Kidney tubule cell (primary cell): ENCODE data around the gene PLEKHG4.

Experiments used
- DNase-seq: peaks from one replicate; pipeline ENCODE4 v3.0.0-alpha.2; 2018; ENCODE audit warnings: low spot score

Gene PLEKHG4

GRCh38 chr16:67260426-67261063, 18.8 kb upstream of the PLEKHG4 start:
- DNase-seq: peak; percentile 67

- DNase-seq: no peak
Measured at GRCh38 chr16:67263201-67263600, 16.1 kb upstream of the PLEKHG4 start.

GRCh38 chr16:67264277-67264676, 15.1 kb upstream of the PLEKHG4 start:
- DNase-seq: no peak

- no peak for DNase-seq
Measured at GRCh38 chr16:67264866-67265265, 14.5 kb upstream of the PLEKHG4 start.

- DNase-seq: no peak
Measured at GRCh38 chr16:67265834-67266233, 13.5 kb upstream of the PLEKHG4 start.

GRCh38 chr16:67268136-67268579, 11.2 kb upstream of the PLEKHG4 start:
- DNase-seq: peak; percentile 92

GRCh38 chr16:67269766-67270165, 9.6 kb upstream of the PLEKHG4 start:
- DNase-seq: peak; percentile 56

GRCh38 chr16:67270931-67271338, 8.4 kb upstream of the PLEKHG4 start:
- no peak for DNase-seq

- DNase-seq: no peak
Measured at GRCh38 chr16:67271446-67271845, 7.9 kb upstream of the PLEKHG4 start.

GRCh38 chr16:67275321-67275720, 4.0 kb upstream of the PLEKHG4 start:
- DNase-seq: no peak

GRCh38 chr16:67277294-67277998, 1.9 kb upstream of the PLEKHG4 start:
- peak; percentile 99 for DNase-seq

- peak; percentile 81 for DNase-seq
Measured at GRCh38 chr16:67277999-67278772, 1.1 kb upstream of the PLEKHG4 start.

GRCh38 chr16:67278773-67279295, 498 bp upstream of the PLEKHG4 start:
- peak; percentile 16 for DNase-seq

GRCh38 chr16:67280090-67281015, 1.0 kb downstream of the PLEKHG4 start:
- DNase-seq: no peak

GRCh38 chr16:67281536-67282446, 2.5 kb downstream of the PLEKHG4 start:
- no peak for DNase-seq

- no peak for DNase-seq
Measured at GRCh38 chr16:67282447-67282805, 3.1 kb downstream of the PLEKHG4 start.

GRCh38 chr16:67283039-67283825, 3.9 kb downstream of the PLEKHG4 start:
- peak; percentile 69 for DNase-seq

GRCh38 chr16:67283826-67284555, 4.7 kb downstream of the PLEKHG4 start:
- no peak for DNase-seq
